NCI-H128 (cell line): ENCODE results near the gene FAM171A1.
"Not testable (repeated sequence)": the region's sequence is repeated elsewhere in the genome, so short reads cannot be mapped to it uniquely, and the experiment has no call there.

Experiments
- DNase-seq: peaks from one replicate; lab custom pipeline; 2025; ENCODE audit not compliant: unreplicated experiment; lab: John Stamatoyannopoulos, UW

The FAM171A1 gene

GRCh38 chr10:15321431-15322341 lies 49.4 kb downstream of the FAM171A1 start:
- no peak for DNase-seq

- no peak for DNase-seq
Measured at GRCh38 chr10:15320522-15321203, 50.4 kb downstream of the FAM171A1 start.

- DNase-seq, result no peak
Measured at GRCh38 chr10:15320118-15320517, 51.0 kb downstream of the FAM171A1 start.

GRCh38 chr10:15316871-15317464 lies 54.1 kb downstream of the FAM171A1 start:
- no peak for DNase-seq

DNA sequence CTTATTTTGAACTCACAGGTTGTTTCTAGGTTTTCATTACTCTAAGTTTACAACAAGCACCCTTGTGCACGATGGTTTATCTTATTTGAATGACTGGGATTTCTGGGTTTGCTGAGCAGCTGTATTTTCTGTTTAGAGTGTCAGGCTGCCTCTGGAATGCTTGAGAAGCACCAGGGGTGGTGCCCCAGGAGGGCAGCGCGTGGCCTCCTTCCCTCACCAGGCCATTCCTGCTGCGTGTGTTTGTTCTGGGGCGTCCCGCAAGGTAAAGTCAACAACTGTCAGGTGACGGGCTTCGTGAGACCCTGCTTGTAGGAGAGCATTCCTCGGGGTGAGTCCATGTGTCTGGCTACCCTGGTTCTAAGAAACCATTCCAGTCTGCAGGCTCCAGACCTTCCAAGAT lies 54.9 kb downstream of the FAM171A1 start:
- no peak for DNase-seq

DNA sequence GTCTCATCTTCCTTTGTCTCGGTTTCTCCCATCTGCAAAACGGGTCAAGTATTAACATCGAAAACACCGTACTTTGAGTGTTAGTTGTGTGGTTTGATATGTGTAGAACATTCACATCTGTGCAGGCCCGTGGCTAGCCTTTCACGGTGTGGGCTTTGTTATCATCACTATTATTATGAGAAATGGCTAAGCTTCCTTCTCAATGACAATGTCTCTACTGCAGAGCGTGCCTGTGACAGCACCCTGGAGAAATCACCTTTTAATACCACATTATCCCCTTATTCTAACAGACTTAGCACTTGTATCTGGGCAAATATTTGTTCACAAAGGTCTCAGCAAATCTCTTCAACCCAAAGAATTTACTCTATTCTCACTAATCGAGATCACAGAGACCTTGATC lies 55.8 kb downstream of the FAM171A1 start:
- no peak for DNase-seq

DNA sequence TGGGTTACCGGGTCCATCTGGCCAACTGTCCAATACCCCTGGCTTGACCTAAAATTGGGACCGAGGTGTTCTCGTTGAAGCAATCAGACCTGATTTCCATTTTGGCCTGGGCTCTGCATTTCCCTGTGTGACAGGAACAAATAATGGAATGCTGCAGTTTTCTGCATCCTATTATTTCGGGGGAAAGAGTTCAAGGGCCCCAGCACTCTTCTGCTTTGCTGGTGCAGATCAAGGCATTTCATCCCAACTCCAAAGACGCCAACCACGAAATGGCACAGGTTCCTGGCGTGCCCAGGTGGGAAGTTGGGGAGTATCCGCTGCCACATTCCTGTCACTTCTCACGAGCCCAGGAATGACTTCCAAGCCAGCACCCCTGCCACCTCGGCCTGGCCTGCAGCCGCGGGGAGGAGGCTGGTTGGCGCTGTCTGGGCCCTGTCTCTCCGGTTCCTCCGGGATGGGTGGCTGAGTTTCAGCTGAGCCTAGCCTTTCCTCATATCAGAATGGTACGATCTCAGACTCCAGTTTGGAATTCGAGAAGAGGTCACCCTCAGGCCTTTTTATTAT lies 56.5 kb downstream of the FAM171A1 start:
- DNase-seq, result no peak

DNA sequence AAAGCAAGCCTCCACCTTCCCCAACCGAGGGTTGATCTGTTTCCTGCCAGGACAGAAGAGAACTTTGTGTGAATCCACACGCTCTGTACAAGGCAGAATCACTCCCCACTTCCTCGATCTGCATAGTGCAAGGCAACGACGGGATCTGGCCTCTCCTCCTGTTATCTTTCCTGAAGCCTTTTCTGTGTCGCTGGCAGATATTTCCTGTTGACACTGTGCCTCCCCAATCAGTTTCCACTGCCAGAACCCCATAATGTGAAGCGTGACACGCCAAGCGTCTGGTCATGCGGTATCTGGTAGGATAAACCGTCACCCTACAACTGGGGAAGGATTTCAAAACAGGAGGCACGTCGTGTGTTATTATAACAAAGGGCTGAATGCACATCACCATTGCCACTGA lies 57.2 kb downstream of the FAM171A1 start:
- DNase-seq, result no peak

DNA sequence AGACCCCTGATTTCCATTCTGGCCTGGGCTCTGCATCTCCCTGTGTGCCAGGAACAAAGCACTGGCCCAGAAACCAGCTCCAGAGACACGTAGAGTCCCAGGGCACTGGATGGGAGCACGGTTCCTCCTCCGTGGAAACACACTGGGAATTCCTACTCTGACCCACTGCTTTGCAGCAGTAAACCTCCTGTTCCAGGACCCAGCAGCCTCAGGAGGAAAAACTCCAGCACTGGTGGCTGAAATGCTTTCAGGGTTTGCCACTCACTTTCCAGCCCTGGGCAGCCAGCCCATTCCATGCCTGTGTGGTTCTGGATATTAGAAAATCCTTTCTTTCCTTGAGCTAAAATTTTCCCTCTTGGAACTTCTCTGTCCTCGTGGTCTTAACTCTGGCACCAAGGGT lies 58.0 kb downstream of the FAM171A1 start:
- DNase-seq, result no peak

DNA sequence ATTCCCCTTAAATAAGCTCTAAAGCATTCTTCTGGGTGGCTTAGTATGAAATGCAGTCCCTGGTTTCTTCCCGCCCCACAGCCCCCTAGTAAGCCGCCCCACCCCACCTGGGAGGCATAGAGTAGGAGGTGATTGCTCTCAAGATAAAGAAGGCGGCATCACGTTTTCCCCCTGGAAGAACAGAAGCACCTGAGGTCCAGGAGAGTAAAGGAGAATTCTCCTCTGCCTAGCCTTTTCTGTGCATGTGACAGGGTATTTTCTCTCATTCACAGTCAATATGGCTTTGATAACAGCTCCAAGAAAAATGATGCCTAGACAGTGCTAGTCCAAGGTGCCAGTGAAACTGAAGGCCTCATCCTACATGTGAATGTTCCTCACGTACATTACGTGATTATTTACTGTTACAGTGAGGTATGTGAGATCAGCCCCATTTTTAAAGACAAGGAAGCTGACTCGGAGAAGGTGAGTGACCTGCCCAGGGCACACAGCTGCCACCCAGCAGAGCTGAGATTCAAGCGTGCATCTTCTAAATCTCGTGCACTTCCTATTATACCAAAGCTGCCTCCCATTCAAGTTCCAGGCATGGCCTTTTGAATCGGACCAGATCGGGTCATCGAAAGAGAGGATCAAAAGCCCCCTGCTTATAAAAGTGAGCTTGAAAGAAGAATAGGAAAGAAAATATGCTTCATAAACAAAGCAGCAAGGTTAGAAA lies 59.4 kb downstream of the FAM171A1 start:
- no peak for DNase-seq

- DNase-seq, result no peak
Measured at GRCh38 chr10:15310776-15311568, 60.1 kb downstream of the FAM171A1 start.

DNA sequence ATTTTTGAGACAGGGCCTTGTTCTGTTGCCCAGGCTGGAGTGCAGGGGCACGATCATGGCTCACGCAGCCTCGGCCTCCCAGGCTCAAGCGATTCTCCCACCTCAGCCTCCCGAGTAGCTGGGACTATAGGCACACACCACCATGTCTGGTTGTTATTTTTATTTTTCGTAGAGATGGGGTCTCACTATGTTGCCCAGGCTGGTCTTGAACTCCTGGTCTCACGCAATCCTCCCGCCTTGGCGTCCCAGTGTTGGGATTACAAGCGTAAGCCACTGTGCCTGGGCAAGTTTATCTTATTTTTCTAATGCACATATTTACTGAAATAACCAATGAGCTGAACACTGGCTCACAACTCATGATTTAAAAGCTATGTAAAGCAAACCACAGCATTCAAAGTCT lies 61.9 kb downstream of the FAM171A1 start:
- DNase-seq, result no peak

GRCh38 chr10:15306735-15307280 lies 64.3 kb downstream of the FAM171A1 start:
- DNase-seq, result no peak

- DNase-seq, result no peak
Measured at GRCh38 chr10:15305634-15306033, 65.5 kb downstream of the FAM171A1 start.

- no peak for DNase-seq
Measured at GRCh38 chr10:15305161-15305560, 65.9 kb downstream of the FAM171A1 start.

DNA sequence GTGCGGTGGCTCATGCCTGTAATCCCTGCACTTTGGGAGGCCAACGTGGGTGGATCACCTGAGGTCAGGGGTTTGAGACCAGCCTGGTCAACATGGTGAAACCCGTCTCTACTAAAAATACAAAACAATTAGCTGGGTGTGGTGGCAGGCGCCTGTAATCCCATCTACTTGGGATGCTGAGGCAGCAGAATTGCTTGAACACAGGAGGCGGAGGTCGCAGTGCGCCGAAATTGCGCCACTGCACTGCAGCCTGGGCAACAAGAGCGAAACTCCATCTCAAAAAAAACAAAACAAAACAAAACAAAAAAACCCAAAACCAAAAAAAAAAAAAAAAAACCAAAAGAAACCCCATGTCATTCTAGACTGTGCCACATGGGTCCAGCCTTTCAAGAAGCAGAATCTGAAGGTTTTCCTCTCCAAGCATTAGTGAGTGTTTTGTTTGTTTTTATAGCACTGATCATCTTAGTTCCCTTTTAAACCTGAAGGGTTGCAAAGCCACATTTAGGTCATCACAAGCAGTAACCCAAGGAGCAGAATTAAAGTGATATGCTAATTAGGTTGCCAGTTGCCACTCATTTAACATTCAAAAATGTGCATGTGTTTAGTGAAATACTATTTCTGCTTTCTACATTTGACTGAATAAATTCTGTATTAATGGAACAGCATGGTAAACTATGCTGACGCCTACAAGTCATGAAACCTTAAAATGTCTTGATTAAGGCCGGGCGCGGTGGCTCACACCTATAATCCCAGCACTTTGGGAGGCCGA lies 68.7 kb downstream of the FAM171A1 start:
- not testable (repeated sequence) for DNase-seq

- DNase-seq, result no peak
Measured at GRCh38 chr10:15300697-15301096, 70.4 kb downstream of the FAM171A1 start.

GRCh38 chr10:15300145-15300544 lies 70.9 kb downstream of the FAM171A1 start:
- DNase-seq, result no peak

DNA sequence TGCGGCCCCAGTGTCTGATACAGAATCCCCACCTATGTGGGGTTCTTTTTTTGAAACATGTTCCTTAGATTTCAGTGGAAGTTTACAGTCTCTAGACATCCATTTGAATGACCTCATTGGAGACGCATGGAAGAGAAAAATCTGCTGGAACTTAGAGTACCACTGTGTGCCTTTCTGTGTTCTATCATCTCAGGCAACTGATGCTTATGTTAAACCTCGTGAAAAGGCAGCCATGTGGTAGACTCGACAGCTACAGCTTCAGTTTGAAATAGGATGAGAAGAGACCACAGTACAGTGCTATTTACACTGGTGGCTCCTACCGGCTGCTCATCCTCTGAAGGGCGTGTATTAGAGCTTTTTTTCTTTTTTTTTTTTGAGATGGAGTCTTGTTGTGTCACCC lies 74.4 kb downstream of the FAM171A1 start:
- DNase-seq, result no peak
